ENCODE data around the gene BUD13.

Gene BUD13

GRCh38 chr11:116778556-116778955 lies 5.8 kb upstream of the BUD13 start:
- peak in 1 of 2 donors; percentile 33 for DNase-seq (ENCODE audit: low read depth in 2 of 2)
- no peak overlapping the region for H3K4me3 ChIP-seq (replicated peaks in 1 of 2; ENCODE audit: low read depth in 2 of 2, low read length in 2 of 2)
- TF ChIP-seq, protein P1, sequence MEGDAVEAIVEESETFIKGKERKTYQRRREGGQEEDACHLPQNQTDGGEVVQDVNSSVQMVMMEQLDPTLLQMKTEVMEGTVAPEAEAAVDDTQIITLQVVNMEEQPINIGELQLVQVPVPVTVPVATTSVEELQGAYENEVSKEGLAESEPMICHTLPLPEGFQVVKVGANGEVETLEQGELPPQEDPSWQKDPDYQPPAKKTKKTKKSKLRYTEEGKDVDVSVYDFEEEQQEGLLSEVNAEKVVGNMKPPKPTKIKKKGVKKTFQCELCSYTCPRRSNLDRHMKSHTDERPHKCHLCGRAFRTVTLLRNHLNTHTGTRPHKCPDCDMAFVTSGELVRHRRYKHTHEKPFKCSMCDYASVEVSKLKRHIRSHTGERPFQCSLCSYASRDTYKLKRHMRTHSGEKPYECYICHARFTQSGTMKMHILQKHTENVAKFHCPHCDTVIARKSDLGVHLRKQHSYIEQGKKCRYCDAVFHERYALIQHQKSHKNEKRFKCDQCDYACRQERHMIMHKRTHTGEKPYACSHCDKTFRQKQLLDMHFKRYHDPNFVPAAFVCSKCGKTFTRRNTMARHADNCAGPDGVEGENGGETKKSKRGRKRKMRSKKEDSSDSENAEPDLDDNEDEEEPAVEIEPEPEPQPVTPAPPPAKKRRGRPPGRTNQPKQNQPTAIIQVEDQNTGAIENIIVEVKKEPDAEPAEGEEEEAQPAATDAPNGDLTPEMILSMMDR (IDR thresholded peaks at IDR 0.05; ENCODE audit: low read depth, low read length), result no peak

DNA sequence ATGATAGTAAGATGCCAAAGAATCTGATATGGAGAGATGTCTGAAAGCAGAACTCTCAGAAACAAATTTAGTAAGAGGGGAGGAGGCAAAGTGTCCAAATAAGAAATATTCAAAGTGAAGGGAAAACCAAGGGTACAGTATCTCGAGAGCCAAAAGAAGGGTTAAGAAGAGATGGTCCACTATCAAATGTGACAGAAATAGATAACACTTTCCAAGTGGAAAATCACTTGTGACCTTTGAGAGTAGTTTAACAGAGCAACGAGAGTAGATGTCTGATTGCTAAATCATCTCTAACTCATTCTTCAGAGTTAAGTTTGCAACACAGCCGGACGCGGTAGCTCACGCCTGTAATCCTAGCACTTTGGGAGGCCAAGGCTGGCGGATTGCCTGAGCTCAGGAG lies 4.3 kb upstream of the BUD13 start:
- H3K4me3 ChIP-seq (replicated peaks in 1 of 2; ENCODE audit: low read depth in 2 of 2, low read length in 2 of 2), result no peak overlapping the region
- TF ChIP-seq, protein P1 (IDR thresholded peaks at IDR 0.05; ENCODE audit: low read depth, low read length), result no peak
- no peak for DNase-seq (ENCODE audit: low read depth in 2 of 2)

GRCh38 chr11:116776522-116776984 lies 3.8 kb upstream of the BUD13 start:
- no peak for DNase-seq (ENCODE audit: low read depth in 2 of 2)
- H3K4me3 ChIP-seq (replicated peaks in 1 of 2; ENCODE audit: low read depth in 2 of 2, low read length in 2 of 2), result no peak overlapping the region
- TF ChIP-seq, protein P1 (IDR thresholded peaks at IDR 0.05; ENCODE audit: low read depth, low read length), result no peak

DNA sequence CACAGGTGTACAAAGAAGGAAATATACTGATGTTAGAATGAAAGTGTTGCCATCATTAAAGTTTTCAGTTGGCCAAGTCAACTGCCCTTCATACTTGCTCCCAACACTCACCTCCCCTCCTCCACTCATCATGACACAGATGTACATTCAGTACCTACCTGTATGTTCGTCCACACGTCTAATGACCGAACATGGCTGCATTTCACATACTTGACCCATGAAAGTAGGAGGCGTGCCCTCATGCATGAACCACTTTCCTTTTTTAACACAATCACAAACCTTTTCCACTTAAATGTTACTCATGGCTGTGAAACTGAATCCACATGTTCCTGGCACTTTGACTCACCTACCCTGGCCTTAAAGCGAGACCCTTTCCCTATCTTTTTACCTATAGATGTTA lies 3.2 kb upstream of the BUD13 start:
- H3K4me3 ChIP-seq (replicated peaks in 1 of 2; ENCODE audit: low read depth in 2 of 2, low read length in 2 of 2), result no peak overlapping the region
- no peak for DNase-seq (ENCODE audit: low read depth in 2 of 2)
- TF ChIP-seq, protein P1 (IDR thresholded peaks at IDR 0.05; ENCODE audit: low read depth, low read length), result no peak

- no peak overlapping the region for H3K4me3 ChIP-seq (replicated peaks in 1 of 2; ENCODE audit: low read depth in 2 of 2, low read length in 2 of 2)
- DNase-seq (ENCODE audit: low read depth in 2 of 2), result no peak
- TF ChIP-seq, protein P1 (IDR thresholded peaks at IDR 0.05; ENCODE audit: low read depth, low read length), result no peak
Observed at GRCh38 chr11:116774661-116775060, 1.9 kb upstream of the BUD13 start.

- peak in 1 of 2 donors; percentile 25 for DNase-seq (ENCODE audit: low read depth in 2 of 2)
- peak overlapping the region; percentile 80 to 92 for H3K4me3 ChIP-seq (replicated peaks in 1 of 2; ENCODE audit: low read depth in 2 of 2, low read length in 2 of 2)
- TF ChIP-seq, protein P1 (IDR thresholded peaks at IDR 0.05; ENCODE audit: low read depth, low read length), result no peak
Observed at GRCh38 chr11:116773203-116774097, 663 bp upstream of the BUD13 start.

Data from cardiac fibroblast (primary cell).